Measurements from ENCODE around the gene PRDM11.

The PRDM11 gene

GRCh38 chr11:45168366-45169130 is 22.1 kb downstream of the PRDM11 start:
- TF ChIP-seq CTCF (conservative IDR thresholded peaks at IDR 0.05; ENCODE audit: low read depth, low read length): no peak
- DNase-seq (ENCODE audit: low read depth): no peak
- H3K4me3 ChIP-seq (ENCODE audit: low read length): no peak overlapping the region

GRCh38 chr11:45169310-45170072 is 23.1 kb downstream of the PRDM11 start:
- no peak for DNase-seq (ENCODE audit: low read depth)
- TF ChIP-seq CTCF (conservative IDR thresholded peaks at IDR 0.05; ENCODE audit: low read depth, low read length): no peak
- H3K4me3 ChIP-seq (ENCODE audit: low read length): no peak overlapping the region

GRCh38 chr11:45170484-45170883 is 24.0 kb downstream of the PRDM11 start:
- no peak for TF ChIP-seq CTCF (conservative IDR thresholded peaks at IDR 0.05; ENCODE audit: low read depth, low read length)

GRCh38 chr11:45171550-45171949 is 25.1 kb downstream of the PRDM11 start:
- TF ChIP-seq CTCF (conservative IDR thresholded peaks at IDR 0.05; ENCODE audit: low read depth, low read length): no peak
- H3K4me3 ChIP-seq (ENCODE audit: low read length): no peak overlapping the region
- no peak for DNase-seq (ENCODE audit: low read depth)

More at GRCh38 chr11:45170484-45170883, 24.0 kb downstream of the PRDM11 start:
- no peak for DNase-seq (ENCODE audit: low read depth)
- H3K4me3 ChIP-seq (ENCODE audit: low read length): no peak overlapping the region

GRCh38 chr11:45173064-45173463 is 26.6 kb downstream of the PRDM11 start:
- no peak for DNase-seq (ENCODE audit: low read depth)
- no peak for TF ChIP-seq CTCF (conservative IDR thresholded peaks at IDR 0.05; ENCODE audit: low read depth, low read length)
- H3K4me3 ChIP-seq (ENCODE audit: low read length): no peak overlapping the region

GRCh38 chr11:45174168-45174835 is 27.9 kb downstream of the PRDM11 start:
- TF ChIP-seq CTCF (conservative IDR thresholded peaks at IDR 0.05; ENCODE audit: low read depth, low read length): no peak
- DNase-seq (ENCODE audit: low read depth): no peak
- H3K4me3 ChIP-seq (ENCODE audit: low read length): no peak overlapping the region
